IPS-18a (cell line): ENCODE measurements around the gene C16orf87.

ENCODE experiments used
- H3K27ac ChIP-seq: one replicate; pipeline ENCODE4 v1.5.1; 2013; ENCODE audit warnings: low read length
- H3K27me3 ChIP-seq: one replicate; pipeline ENCODE4 v1.6.1; 2013; ENCODE audit warnings: mild to moderate bottlenecking, low read length; ENCODE audit not compliant: control insufficient read depth, insufficient read depth
- H3K36me3 ChIP-seq: one replicate; pipeline ENCODE4 v1.6.1; 2013; ENCODE audit warnings: low read depth, low read length; ENCODE audit not compliant: control insufficient read depth
- H3K4me1 ChIP-seq: one replicate; pipeline ENCODE4 v1.6.1; 2013; ENCODE audit warnings: low read depth, low read length; ENCODE audit not compliant: control insufficient read depth
- H3K4me3 ChIP-seq: one replicate; pipeline ENCODE4 v1.5.1; 2013; ENCODE audit warnings: low read length
- H3K9ac ChIP-seq: one replicate; pipeline ENCODE4 v1.6.1; 2013; ENCODE audit warnings: mild to moderate bottlenecking, low read length, moderate library complexity
- H3K9me3 ChIP-seq: one replicate; pipeline ENCODE4 v1.6.1; 2013; ENCODE audit warnings: low read depth, low read length; ENCODE audit not compliant: control insufficient read depth

C16orf87 gene

GRCh38 chr16:46813611-46814010 is 17.4 kb downstream of the C16orf87 start:
- Histone ChIP-seq H3K9ac (no peak overlapping the region), H3K4me1 (no peaks in the 10 kb centered on the region), H3K4me3 (no peak overlapping the region), H3K36me3 (no peaks in the 10 kb centered on the region), H3K27ac (no peak overlapping the region), H3K27me3 (no peaks in the 10 kb centered on the region), H3K9me3 (peaks cover 3% of the 10 kb centered on the region)

DNA sequence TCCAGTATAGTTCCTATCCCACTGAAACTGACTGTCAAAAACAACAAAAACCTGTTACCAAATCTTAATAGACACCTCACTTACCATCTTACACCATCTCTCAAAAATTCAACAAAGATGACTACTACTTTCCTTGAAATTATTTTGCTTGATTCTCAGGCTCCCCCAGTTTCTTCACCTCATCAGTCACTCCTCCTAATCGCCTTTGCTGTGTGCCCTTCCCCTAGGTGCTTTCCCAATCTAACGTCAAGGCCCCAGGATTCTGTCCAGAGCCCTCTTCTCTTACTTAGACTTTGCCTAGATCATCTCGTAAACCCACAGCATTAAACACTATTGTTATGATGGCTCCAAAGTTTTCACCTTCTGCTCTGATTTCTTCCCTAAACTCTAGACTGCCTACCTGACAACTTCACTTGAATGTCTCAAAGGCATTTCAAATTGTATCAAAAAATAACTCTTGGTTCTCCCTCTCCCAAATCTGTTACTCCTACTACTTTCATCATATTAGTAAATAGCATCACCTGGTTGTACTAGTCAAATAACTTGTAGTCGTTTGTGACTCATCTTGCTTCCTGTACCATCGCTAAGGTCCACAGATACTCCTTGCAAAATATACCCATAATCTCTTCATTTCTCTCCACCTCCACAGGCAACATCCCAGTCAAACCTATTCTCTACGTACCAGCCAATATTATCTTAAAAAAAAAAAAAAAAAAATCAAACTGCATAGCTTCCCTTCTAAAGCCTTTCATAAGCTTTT is 18.0 kb downstream of the C16orf87 start:
- H3K9ac ChIP-seq: no peak overlapping the region
- H3K4me1 ChIP-seq: no peaks in the 10 kb centered on the region
- H3K9me3 ChIP-seq: peaks cover 3% of the 10 kb centered on the region
- no peaks in the 10 kb centered on the region for H3K36me3 ChIP-seq
- H3K27me3 ChIP-seq: no peaks in the 10 kb centered on the region
- H3K4me3 ChIP-seq: no peak overlapping the region
- no peak overlapping the region for H3K27ac ChIP-seq

GRCh38 chr16:46811682-46812081 is 19.3 kb downstream of the C16orf87 start:
- H3K4me1 ChIP-seq: no peaks in the 10 kb centered on the region
- H3K4me3 ChIP-seq: no peak overlapping the region
- H3K9me3 ChIP-seq: peaks cover 3% of the 10 kb centered on the region
- no peak overlapping the region for H3K27ac ChIP-seq
- H3K36me3 ChIP-seq: peaks cover 5% of the 10 kb centered on the region
- H3K27me3 ChIP-seq: no peaks in the 10 kb centered on the region
- H3K9ac ChIP-seq: no peak overlapping the region

- H3K27me3 ChIP-seq: no peaks in the 10 kb centered on the region
- no peaks in the 10 kb centered on the region for H3K9me3 ChIP-seq
- H3K36me3 ChIP-seq: peaks cover 5% of the 10 kb centered on the region
- H3K27ac ChIP-seq: no peak overlapping the region
- H3K9ac ChIP-seq: no peak overlapping the region
- H3K4me3 ChIP-seq: no peak overlapping the region
- H3K4me1 ChIP-seq: no peaks in the 10 kb centered on the region
Observed at GRCh38 chr16:46808997-46809396, 22.0 kb downstream of the C16orf87 start.

DNA sequence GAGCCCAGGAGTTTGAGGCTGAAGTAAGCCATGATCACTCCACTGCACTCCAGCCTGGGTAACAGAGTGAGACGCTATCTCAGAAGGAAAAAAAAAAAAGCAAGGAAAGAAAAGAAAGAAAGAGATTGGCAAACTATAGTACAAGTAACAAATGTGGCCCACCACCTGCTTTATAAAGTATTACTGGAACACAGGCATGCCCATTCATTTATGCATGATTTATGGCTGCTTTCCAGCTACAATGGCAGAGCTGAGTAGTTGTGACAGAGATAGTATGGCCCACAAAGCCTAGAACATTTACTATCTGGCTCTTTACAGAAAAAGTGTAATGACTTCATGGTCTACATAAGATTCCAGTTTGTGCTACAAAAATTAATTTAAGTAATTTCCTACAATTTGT is 23.6 kb downstream of the C16orf87 start:
- no peak overlapping the region for H3K4me3 ChIP-seq
- no peaks in the 10 kb centered on the region for H3K9me3 ChIP-seq
- H3K27ac ChIP-seq: no peak overlapping the region
- no peaks in the 10 kb centered on the region for H3K27me3 ChIP-seq
- peaks cover 9% of the 10 kb centered on the region for H3K36me3 ChIP-seq
- no peak overlapping the region for H3K9ac ChIP-seq
- no peaks in the 10 kb centered on the region for H3K4me1 ChIP-seq

GRCh38 chr16:46803373-46803772 is 27.6 kb downstream of the C16orf87 start:
- Histone ChIP-seq H3K4me3 (no peak overlapping the region), H3K9ac (no peak overlapping the region), H3K27ac (no peak overlapping the region), H3K4me1 (no peaks in the 10 kb centered on the region), H3K36me3 (peaks cover 10% of the 10 kb centered on the region), H3K9me3 (no peaks in the 10 kb centered on the region), H3K27me3 (no peaks in the 10 kb centered on the region)

DNA sequence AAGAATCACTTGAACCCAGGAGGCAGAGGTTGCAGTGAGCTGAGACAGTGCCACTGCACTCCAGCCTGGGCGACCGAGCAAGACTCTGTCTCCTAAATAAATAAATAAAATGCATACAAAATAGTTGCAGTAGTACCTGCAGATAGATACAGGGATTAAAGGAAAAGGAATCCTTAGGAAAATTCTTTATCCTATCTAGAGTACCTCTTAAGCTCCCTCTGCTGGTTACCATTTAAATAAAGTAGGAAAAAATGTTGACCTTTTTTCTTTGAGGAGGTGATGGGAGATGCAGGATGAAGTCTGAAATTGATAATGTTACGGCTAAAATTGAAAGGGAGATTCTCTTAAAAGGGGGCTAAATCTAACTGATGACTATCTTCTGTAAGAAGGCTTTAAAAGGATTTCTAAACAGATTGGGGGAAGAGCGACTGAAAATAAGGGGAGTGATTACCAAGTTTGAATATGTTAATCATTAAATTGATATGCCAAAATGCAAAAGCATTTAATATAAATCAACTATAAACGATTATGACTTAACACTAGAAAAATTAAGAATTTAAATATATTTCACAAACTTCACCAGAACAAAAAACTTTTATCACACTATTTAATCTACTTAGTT is 29.4 kb downstream of the C16orf87 start:
- Histone ChIP-seq H3K9ac (no peak overlapping the region), H3K9me3 (no peaks in the 10 kb centered on the region), H3K4me3 (no peak overlapping the region), H3K4me1 (no peaks in the 10 kb centered on the region), H3K27me3 (no peaks in the 10 kb centered on the region), H3K27ac (no peak overlapping the region), H3K36me3 (peaks cover 5% of the 10 kb centered on the region)

GRCh38 chr16:46800494-46800893 is 30.5 kb downstream of the C16orf87 start:
- no peaks in the 10 kb centered on the region for H3K4me1 ChIP-seq
- no peak overlapping the region for H3K27ac ChIP-seq
- no peak overlapping the region for H3K4me3 ChIP-seq
- no peak overlapping the region for H3K9ac ChIP-seq
- H3K9me3 ChIP-seq: no peaks in the 10 kb centered on the region
- H3K27me3 ChIP-seq: no peaks in the 10 kb centered on the region
- H3K36me3 ChIP-seq: peaks cover 5% of the 10 kb centered on the region

DNA sequence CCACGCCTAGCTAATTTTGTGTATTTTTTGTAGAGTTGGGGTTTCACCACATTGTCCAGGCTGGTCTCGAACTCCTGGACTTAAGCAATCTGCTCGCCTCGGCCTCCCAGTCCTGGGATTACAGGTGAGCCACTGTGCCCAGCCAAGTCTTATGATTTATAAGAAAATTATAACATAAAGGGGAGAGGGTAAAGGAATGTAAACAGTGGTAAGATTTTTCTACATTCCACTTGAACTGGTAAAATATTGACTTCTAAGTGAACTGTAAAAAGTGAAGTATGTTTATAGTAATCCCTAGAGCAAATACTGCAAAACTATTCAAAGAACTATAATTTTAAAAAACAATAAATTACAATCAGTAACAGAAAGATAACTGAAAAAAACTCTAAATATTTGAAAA is 33.5 kb downstream of the C16orf87 start:
- H3K9me3 ChIP-seq: peaks cover 6% of the 10 kb centered on the region
- no peak overlapping the region for H3K4me3 ChIP-seq
- no peak overlapping the region for H3K9ac ChIP-seq
- no peaks in the 10 kb centered on the region for H3K4me1 ChIP-seq
- no peak overlapping the region for H3K27ac ChIP-seq
- H3K27me3 ChIP-seq: no peaks in the 10 kb centered on the region
- peaks cover 2% of the 10 kb centered on the region for H3K36me3 ChIP-seq

DNA sequence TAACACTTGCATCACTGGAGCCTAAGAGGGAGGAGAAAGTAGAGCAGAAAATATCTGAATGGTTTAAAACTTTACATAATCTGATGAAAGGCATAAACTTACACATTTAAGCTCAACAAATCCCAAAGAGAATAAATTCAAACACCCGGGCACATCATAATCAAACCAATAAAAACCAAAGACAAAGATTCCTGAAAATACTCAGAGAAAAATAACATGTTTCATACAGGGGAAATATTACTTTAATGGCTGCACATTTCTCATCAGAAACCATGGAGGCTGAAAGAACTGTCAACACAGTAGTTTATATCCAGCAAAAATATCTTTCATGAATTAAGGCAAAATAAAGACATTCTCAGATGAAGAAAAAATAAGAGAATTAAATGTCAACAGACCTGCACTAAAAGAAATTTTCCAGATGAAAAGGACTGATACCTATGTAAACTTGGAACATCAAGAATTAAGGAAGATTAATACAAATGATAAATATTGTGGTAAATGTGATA is 34.2 kb downstream of the C16orf87 start:
- Histone ChIP-seq H3K36me3 (no peaks in the 10 kb centered on the region), H3K9me3 (peaks cover 6% of the 10 kb centered on the region), H3K4me1 (no peaks in the 10 kb centered on the region), H3K27me3 (no peaks in the 10 kb centered on the region), H3K27ac (no peak overlapping the region), H3K9ac (no peak overlapping the region), H3K4me3 (no peak overlapping the region)

DNA sequence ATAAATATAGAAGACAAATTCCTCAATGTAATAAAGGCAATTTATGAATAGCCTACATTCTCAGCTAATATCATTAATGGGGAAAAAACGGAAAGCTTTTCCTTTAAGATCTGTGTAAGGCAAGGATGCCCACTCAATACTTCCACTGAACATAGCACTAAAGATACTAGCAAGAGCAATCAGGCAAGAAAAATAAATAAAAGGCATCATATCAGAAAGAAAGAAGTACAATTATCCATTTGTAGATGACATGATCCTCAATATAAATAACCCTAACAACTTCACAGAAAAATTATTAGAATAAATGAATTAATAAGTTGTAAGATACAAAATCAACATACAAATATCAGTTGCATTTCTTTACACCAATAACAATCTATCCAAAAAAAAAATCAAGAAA is 37.1 kb downstream of the C16orf87 start:
- Histone ChIP-seq H3K9ac (no peak overlapping the region), H3K4me3 (no peak overlapping the region), H3K27me3 (no peaks in the 10 kb centered on the region), H3K27ac (no peak overlapping the region), H3K36me3 (no peaks in the 10 kb centered on the region), H3K9me3 (peaks cover 6% of the 10 kb centered on the region), H3K4me1 (peaks cover 11% of the 10 kb centered on the region)
